Liver (tissue), 9 donors: ENCODE data around the gene FAM13C. TPM values are rescaled to one million over a fixed set of nuclear protein-coding genes. Genes with fewer than 3 reads are reported as not detected.

Experiments used
- DNase-seq: peaks from one replicate; pipeline ENCODE4 v3.0.0-alpha.2; 2017; ENCODE audit warnings: low spot score
- H3K27ac ChIP-seq, 2 donors: one replicate each; pipeline ENCODE4 v1.7.0; 2013; ENCODE audit warnings: inconsistent platforms in 2 of 2, low read length in 2 of 2, control low read depth in 1 of 2, low read depth in 1 of 2, mild to moderate bottlenecking in 1 of 2
- H3K27me3 ChIP-seq, 4 donors: one replicate each; pipeline versions ENCODE4 v1.6.1 to v1.7.0; 2013; ENCODE audit warnings: low read length in 3 of 4, inconsistent platforms in 1 of 4, mild to moderate bottlenecking in 1 of 4, moderate library complexity in 1 of 4; ENCODE audit not compliant: control insufficient read depth in 4 of 4, insufficient read depth in 4 of 4
- H3K36me3 ChIP-seq, 4 donors: one replicate each; pipeline versions ENCODE4 v1.6.1 to v1.7.0; 2013; ENCODE audit warnings: low read length in 3 of 4, mild to moderate bottlenecking in 3 of 4, low read depth in 1 of 4, moderate library complexity in 1 of 4; ENCODE audit not compliant: control insufficient read depth in 4 of 4, insufficient read depth in 3 of 4
- H3K4me1 ChIP-seq, 4 donors: one replicate each; pipeline versions ENCODE4 v1.6.1 to v1.7.0; 2013; ENCODE audit warnings: low read length in 3 of 4, mild to moderate bottlenecking in 3 of 4, moderate library complexity in 1 of 4; ENCODE audit not compliant: control insufficient read depth in 4 of 4, insufficient read depth in 4 of 4
- H3K4me3 ChIP-seq, 3 donors: one replicate each; pipeline versions ENCODE4 v1.6.1 to v1.7.0; 2013; ENCODE audit warnings: low read length in 3 of 3, control low read depth in 1 of 3, low read depth in 1 of 3, mild to moderate bottlenecking in 1 of 3
- H3K9ac ChIP-seq, 2 donors: one replicate each; pipeline ENCODE4 v1.7.0; 2013; ENCODE audit warnings: low read length in 2 of 2, mild to moderate bottlenecking in 2 of 2, moderate library complexity in 2 of 2, control low read depth in 1 of 2, low read depth in 1 of 2
- H3K9me3 ChIP-seq, 4 donors: one replicate each; pipeline versions ENCODE4 v1.6.1 to v1.7.0; 2013; ENCODE audit warnings: low read length in 3 of 4; ENCODE audit not compliant: control insufficient read depth in 4 of 4
- EGR1 ChIP-seq, 2 donors: IDR thresholded peaks; 2 replicates each; pipeline ENCODE4 v1.6.1; 2016 to 2018; ENCODE audit warnings: antibody characterized with exemption in 2 of 2, low read depth in 2 of 2
- FOXA1 ChIP-seq: IDR thresholded peaks from 2 replicates; pipeline ENCODE4 v1.6.1; 2016; ENCODE audit warnings: antibody characterized with exemption
- HNF4A ChIP-seq, 2 donors: conservative IDR thresholded peaks; 2 replicates each; pipeline ENCODE4 v1.6.1; 2016; ENCODE audit warnings: antibody characterized with exemption in 2 of 2, mild to moderate bottlenecking in 2 of 2
- HNF4G ChIP-seq: IDR thresholded peaks from 2 replicates; pipeline ENCODE4 v1.6.1; 2016; ENCODE audit warnings: antibody characterized with exemption
- JUND ChIP-seq, 2 donors: IDR thresholded peaks; 2 replicates each; pipeline ENCODE4 v1.6.1; 2016; ENCODE audit warnings: antibody characterized with exemption in 2 of 2
- SP1 ChIP-seq: IDR thresholded peaks from 2 replicates; pipeline ENCODE4 v1.6.1; 2018; ENCODE audit warnings: antibody characterized with exemption, mild to moderate bottlenecking
- YY1 ChIP-seq: IDR thresholded peaks from 2 replicates; pipeline ENCODE4 v1.6.1; 2016; ENCODE audit warnings: antibody characterized with exemption, mild to moderate bottlenecking
- WGBS: extraction: QIAGEN DNeasy Blood & Tissue Kit; methylation state at CpG from one replicate; pipeline ENCODE4 v1.1.7; 2013; 5-methylcytosine and 5-hydroxymethylcytosine counted together
- polyA plus RNA-seq, 2 donors: library from polyadenylated mRNA; stranded (reverse) in 1 of 2; unstranded in 1 of 2; fragments of 200-250 nt in 1 of 2; fragments of >200 nt in 1 of 2; fragmentation: Nextera tagmentation in 1 of 2; extraction: Ambion mirVana in 1 of 2; gene quantifications; one replicate each; pipeline versions ENCODE4 v1.2.1 to v1.2.3, GENCODE V29; 2013 to 2015
- total RNA-seq, 2 donors: library from RNA; depleted of rRNA; stranded (reverse); fragments of >200 nt; gene quantifications; one replicate each; pipeline ENCODE4 v1.2.3, GENCODE V29; 2014
- TF ChIP-seq, protein P1 (sequence below): IDR thresholded peaks from 2 replicates; pipeline ENCODE4 v1.6.1; 2016; ENCODE audit warnings: antibody characterized with exemption
- TF ChIP-seq, protein P2 (sequence below): IDR thresholded peaks from 2 replicates; pipeline ENCODE4 v1.6.1; 2016; ENCODE audit warnings: antibody characterized with exemption
- donor health status: healthy.
- donor health status: healthy.
- donor health status: healthy.
- donor health status: healthy.
- donor health status: healthy.

The FAM13C gene
- total and polyA plus RNA-seq, 4 donors = 0.87 to 2.4 (median 2.1) TPM

DNA sequence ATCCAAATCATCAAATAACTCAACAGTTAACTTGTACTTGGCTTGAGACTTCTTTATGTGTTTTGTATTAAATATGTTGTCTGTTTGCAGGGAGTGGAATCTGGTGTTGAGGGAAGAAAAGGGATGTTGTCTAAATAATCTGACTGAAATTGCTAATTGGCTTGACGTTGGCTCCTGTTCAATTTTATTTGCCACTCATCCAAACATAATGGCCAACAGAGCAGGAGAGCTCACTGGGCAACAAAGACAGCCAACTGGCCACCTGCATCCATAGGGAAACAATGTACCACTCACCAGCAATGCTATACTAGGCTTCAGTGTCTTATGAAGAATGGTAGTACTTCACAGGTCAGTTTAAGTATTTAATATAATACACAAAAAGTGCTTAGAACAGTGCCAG is 80.5 kb downstream of the FAM13C start:
- Histone ChIP-seq H3K36me3 (no peaks in the 10 kb centered on the region), H3K9ac (no peak overlapping the region), H3K27ac (no peak overlapping the region), H3K4me1 (no peaks in the 10 kb centered on the region), H3K4me3 (no peak overlapping the region), H3K27me3 (no peaks in the 10 kb centered on the region), H3K9me3 (no peaks in the 10 kb centered on the region)
- no peak for DNase-seq
- TF ChIP-seq JUND (IDR thresholded peaks at IDR 0.05) = no peak
- 68% methylated on average over 1 of the region's 1 CpG for WGBS

DNA sequence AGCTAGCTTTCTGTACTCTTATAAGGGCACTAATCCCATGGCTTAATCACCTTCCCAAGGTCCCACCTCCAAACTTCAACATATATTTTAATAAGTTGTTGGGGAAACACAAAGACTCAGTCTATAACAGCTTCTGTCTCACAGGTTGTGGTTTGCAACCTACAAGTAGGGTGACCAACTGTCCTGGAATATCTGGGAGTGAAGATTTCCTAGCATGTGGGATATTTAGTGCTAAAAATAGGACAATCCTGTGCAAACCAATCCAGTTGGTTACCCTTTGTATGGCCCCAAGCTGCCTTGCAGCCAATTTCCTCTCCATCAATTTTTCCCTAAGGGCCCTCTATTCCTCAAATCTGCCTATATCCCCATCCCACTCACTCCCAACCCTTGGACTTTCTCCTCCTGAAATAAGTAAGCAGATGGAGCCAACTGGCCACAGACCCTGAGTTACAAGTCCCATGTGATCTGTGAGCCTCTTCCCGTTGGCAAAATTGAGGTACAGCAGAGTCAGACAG is 82.3 kb downstream of the FAM13C start:
- 94% methylated on average over 1 of the region's 1 CpG for WGBS
- TF ChIP-seq HNF4G (no peak), YY1 (no peak), JUND (IDR thresholded peaks at IDR 0.05) (no peak)
- no peak overlapping the region for H3K27ac ChIP-seq

GRCh38 chr10:59279476-59279875 is 82.9 kb downstream of the FAM13C start:
- H3K4me3 ChIP-seq = no peak overlapping the region
- WGBS = 97% methylated on average over 1 of the region's 1 CpG
- H3K4me1 ChIP-seq = no peaks in the 10 kb centered on the region
- DNase-seq = no peak
- H3K27me3 ChIP-seq = no peaks in the 10 kb centered on the region
- no peaks in the 10 kb centered on the region for H3K9me3 ChIP-seq
- TF ChIP-seq SP1 = no peak
- TF ChIP-seq HNF4A (conservative IDR thresholded peaks at IDR 0.05) = no peak
- TF ChIP-seq, protein P1, sequence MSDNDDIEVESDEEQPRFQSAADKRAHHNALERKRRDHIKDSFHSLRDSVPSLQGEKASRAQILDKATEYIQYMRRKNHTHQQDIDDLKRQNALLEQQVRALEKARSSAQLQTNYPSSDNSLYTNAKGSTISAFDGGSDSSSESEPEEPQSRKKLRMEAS = no peak
- TF ChIP-seq HNF4G = no peak
- no peak for TF ChIP-seq FOXA1
- no peak for TF ChIP-seq JUND (IDR thresholded peaks at IDR 0.05)
- no peak overlapping the region for H3K9ac ChIP-seq
- H3K27ac ChIP-seq = no peak overlapping the region
- H3K36me3 ChIP-seq = no peaks in the 10 kb centered on the region

More for the DNA sequence above, 82.3 kb downstream of the FAM13C start:
- H3K9ac ChIP-seq = no peak overlapping the region
- H3K4me1 ChIP-seq = no peaks in the 10 kb centered on the region
- no peaks in the 10 kb centered on the region for H3K9me3 ChIP-seq
- no peak overlapping the region for H3K4me3 ChIP-seq
- no peak for DNase-seq
- no peaks in the 10 kb centered on the region for H3K36me3 ChIP-seq
- no peaks in the 10 kb centered on the region for H3K27me3 ChIP-seq

DNA sequence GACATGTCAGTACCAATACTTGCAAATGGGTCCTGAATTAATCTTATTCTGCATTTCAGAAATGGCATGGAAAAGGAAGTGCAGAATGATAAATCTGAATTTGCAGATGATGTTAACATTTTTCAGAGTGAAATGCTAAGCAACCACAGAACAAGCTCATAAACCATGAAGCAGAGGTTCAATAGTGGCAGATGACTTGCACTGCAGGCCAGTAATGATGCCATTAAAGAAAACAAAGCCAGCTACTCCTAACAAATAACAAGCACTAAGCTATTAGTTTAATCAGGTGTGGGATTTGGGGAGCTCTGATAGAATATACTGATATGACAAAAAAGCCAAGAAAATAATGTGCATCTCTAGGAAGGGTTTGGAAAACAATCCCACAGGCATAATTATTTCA is 85.4 kb downstream of the FAM13C start:
- Histone ChIP-seq H3K4me1 (no peaks in the 10 kb centered on the region), H3K27ac (no peak overlapping the region), H3K9me3 (no peaks in the 10 kb centered on the region), H3K27me3 (no peaks in the 10 kb centered on the region), H3K4me3 (no peak overlapping the region), H3K36me3 (no peaks in the 10 kb centered on the region), H3K9ac (no peak overlapping the region)
- DNase-seq = no peak
- TF ChIP-seq FOXA1 (no peak), EGR1 (IDR thresholded peaks at IDR 0.05; ENCODE audit: low read depth in 2 of 2) (no peak)
- TF ChIP-seq, protein P2, sequence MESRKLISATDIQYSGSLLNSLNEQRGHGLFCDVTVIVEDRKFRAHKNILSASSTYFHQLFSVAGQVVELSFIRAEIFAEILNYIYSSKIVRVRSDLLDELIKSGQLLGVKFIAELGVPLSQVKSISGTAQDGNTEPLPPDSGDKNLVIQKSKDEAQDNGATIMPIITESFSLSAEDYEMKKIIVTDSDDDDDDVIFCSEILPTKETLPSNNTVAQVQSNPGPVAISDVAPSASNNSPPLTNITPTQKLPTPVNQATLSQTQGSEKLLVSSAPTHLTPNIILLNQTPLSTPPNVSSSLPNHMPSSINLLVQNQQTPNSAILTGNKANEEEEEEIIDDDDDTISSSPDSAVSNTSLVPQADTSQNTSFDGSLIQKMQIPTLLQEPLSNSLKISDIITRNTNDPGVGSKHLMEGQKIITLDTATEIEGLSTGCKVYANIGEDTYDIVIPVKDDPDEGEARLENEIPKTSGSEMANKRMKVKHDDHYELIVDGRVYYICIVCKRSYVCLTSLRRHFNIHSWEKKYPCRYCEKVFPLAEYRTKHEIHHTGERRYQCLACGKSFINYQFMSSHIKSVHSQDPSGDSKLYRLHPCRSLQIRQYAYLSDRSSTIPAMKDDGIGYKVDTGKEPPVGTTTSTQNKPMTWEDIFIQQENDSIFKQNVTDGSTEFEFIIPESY = no peak
